GM10248 (cell line): ENCODE results near the gene CTNNA3.

Source experiments
- CTCF ChIA-PET: fragments of 300-600 bp; sonication (Branson Sonifier 250); formaldehyde crosslinking; extraction: SDS; loops from one replicate; lab custom pipeline; 2021; ENCODE audit warnings: antibody characterized with exemption; lab: Yijun Ruan, JAX
- POLR2A ChIA-PET: fragments of 350-650 bp; sonication (Branson Sonifier 250); formaldehyde crosslinking; extraction: SDS; loops from one replicate; lab custom pipeline; 2020; ENCODE audit warnings: antibody characterized with exemption; lab: Yijun Ruan, JAX
- DNase-seq: peaks from one replicate; pipeline ENCODE4 v3.0.0; 2012; ENCODE audit errors: extremely low spot score
- TF ChIP-seq, protein P1 (sequence below): IDR thresholded peaks from 2 replicates; pipeline ENCODE4 v1.5.1; 2012; ENCODE audit warnings: mild to moderate bottlenecking, low read depth; ENCODE audit errors: extremely low read depth, missing control alignments, control extremely low read depth

CTNNA3 gene

DNA sequence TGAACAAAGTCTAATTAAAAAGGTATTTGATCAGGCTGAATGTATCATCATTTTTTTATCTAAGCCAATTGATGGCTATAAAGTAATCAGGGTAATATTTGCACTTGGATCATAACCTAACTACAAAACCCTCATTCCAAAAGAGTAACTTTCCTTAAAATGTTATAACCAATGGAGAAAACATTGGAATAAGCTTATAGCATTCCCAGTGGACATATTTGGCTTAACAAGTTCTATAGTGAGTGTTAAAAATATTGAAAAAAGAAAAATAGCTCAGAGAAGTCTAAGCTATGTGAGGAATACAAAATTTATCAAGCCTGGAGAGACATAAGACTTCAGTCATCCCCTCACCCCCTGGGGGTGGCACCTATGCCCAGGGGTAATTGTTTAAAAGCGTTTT is 411.4 kb downstream of the CTNNA3 start:
- CTCF ChIA-PET, result no interaction called here
- TF ChIP-seq, protein P1, sequence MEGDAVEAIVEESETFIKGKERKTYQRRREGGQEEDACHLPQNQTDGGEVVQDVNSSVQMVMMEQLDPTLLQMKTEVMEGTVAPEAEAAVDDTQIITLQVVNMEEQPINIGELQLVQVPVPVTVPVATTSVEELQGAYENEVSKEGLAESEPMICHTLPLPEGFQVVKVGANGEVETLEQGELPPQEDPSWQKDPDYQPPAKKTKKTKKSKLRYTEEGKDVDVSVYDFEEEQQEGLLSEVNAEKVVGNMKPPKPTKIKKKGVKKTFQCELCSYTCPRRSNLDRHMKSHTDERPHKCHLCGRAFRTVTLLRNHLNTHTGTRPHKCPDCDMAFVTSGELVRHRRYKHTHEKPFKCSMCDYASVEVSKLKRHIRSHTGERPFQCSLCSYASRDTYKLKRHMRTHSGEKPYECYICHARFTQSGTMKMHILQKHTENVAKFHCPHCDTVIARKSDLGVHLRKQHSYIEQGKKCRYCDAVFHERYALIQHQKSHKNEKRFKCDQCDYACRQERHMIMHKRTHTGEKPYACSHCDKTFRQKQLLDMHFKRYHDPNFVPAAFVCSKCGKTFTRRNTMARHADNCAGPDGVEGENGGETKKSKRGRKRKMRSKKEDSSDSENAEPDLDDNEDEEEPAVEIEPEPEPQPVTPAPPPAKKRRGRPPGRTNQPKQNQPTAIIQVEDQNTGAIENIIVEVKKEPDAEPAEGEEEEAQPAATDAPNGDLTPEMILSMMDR, result no peak
- POLR2A ChIA-PET, result no interaction called here
- no peak for DNase-seq

DNA sequence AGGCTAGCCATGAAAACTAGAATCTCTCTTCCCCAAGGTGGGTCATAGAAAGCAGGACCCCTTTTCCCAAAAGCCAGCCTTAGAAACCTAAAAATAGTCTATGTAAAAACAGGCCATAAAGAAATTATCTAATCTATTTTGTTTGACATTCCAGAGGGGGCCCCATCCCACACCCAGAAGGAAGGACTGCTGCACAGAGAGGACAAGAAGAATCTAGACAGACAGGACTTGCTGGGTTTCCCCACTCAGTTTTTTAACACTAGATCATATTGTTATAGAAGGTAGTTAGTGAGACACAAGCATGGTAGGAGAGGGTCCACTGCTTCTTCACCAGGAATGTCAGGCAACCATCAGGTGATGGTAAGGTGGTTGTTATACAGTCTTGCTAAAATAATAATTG is 413.1 kb downstream of the CTNNA3 start:
- TF ChIP-seq, protein P1, result no peak
- POLR2A ChIA-PET, result no interaction called here
- CTCF ChIA-PET, result no interaction called here
- DNase-seq, result no peak

DNA sequence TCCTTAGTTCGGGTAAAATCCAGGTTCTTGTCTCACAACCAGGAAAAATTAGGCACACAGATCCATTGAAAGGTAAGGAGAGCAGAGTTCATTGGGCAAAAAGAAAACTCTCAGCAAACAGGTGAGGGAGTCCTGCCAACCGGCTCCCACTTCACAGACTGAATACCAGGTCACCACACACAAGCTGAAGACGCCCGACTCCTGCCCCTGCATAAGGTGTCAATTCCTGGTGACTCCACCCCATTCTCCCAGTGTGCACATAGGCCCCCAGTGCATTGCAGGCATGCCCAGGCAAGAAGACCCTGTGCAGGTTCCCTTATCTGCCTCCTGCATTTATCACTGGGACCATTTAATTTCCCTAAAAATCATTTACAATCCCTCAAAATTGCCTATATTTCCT is 415.6 kb downstream of the CTNNA3 start:
- DNase-seq, result no peak
- TF ChIP-seq, protein P1, result no peak
- ChIA-PET POLR2A (no interaction called here), CTCF (interaction anchor here (1.1 kb wide), 1 partner anchor 24 kb away, joined by 3 read pairs; no protein-coding TSS in a partner anchor)

DNA sequence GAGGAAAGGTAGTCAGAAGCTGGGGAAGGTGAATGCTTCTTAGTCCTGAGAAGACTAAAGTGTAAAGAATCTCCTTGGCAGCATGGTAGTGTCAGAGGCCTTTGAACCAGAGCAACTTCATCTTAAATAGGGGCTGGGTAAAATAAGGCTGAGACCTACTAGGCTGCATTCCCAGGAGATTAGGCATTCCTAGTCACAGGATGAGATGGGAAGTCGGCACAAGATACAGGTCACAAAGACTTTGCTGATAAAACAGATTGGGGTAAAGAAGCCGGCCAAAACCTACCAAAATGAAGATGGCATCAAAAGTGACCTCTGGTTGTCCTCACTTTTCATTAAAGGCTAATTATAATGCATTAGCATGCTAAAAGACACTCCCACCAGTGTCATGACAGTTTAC is 418.6 kb downstream of the CTNNA3 start:
- TF ChIP-seq, protein P1, result no peak
- DNase-seq, result no peak
- ChIA-PET CTCF (no interaction called here), POLR2A (no interaction called here)

DNA sequence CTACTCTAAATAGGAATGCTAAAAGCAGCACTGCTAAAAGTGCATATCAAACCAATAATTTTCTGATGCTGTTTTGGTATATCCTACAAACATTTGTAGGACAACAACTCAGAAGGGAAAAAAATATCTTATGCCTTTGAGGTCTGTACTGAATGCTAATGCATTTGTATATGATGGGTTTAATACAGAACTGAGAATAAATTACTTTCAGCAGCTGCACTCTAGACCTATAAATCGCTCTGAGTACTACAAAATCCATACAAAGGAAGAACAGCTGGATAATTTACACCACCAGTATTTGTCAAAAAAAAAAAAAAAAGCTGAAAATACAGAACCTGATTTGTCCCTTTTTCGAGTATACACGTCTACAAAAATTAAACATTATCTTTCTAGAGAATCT is 426.2 kb downstream of the CTNNA3 start:
- ChIA-PET CTCF (no interaction called here), POLR2A (no interaction called here)
- DNase-seq, result no peak
- TF ChIP-seq, protein P1, result no peak

DNA sequence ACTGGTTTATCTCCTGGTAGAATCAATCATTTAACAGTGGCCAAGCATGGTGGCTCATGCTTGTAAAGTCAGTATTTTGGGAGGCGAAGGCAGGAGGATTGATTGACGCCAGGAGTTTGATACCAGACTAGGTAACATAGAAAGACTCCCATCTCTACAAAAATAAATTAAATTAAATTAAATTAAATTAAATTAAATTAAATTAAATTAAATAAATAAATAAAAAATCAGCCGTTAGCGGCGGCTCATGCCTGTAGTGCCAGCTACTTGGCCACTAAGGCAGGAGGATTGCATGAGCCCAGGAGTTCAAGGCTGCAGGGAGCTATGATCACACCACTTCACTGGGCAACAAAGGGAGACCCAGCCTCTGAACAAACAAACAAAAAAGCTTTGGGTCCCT is 427.8 kb downstream of the CTNNA3 start:
- no peak for DNase-seq
- CTCF ChIA-PET, result no interaction called here
- POLR2A ChIA-PET, result no interaction called here
- TF ChIP-seq, protein P1, result no peak

DNA sequence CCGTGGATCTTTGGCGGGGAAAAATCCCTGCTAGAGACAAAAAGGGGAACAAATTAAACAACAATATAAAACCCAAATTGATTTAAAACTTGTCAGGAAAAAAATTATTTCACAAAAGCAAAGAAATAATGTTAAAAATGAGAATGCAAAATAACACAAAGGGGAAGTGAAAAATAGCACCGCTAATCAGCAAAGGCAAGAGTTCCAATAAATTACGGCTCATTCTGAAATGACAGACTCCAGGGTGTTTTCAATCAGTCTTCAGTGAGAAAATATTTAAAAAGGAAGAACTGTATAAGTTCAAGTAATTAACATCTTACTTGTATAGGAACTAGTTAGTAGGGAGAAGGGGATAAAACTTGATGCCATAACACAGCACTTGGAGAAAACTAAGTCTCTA is 433.3 kb downstream of the CTNNA3 start:
- DNase-seq, result no peak
- CTCF ChIA-PET, result no interaction called here
- POLR2A ChIA-PET, result no interaction called here
- TF ChIP-seq, protein P1, result no peak
